Stomach (tissue), 9 donors: ENCODE results near the gene RPS3. TPM values are rescaled to one million over a fixed set of nuclear protein-coding genes. Genes with fewer than 3 reads are reported as not detected.
"Not testable (repeated sequence)": the region's sequence is repeated elsewhere in the genome, so short reads cannot be mapped to it uniquely, and the experiment has no call there.

Experiments
- DNase-seq, 2 donors: peaks; one replicate each; pipeline versions ENCODE4 v3.0.0 to v3.0.0-alpha.2; 2013 to 2019
- H3K27ac ChIP-seq, 5 donors: fragments of 200-600 bp in 4 of 5; sonication (generic) in 4 of 5; one replicate each; pipeline ENCODE4 v1.5.1; 2013 to 2019; ENCODE audit warnings: mild to moderate bottlenecking in 1 of 5, moderate library complexity in 1 of 5
- H3K27me3 ChIP-seq, 3 donors: fragments of 200-600 bp; sonication (generic); one replicate each; pipeline ENCODE4 v1.5.1; 2017 to 2019; ENCODE audit warnings: mixed run types in 1 of 3
- H3K36me3 ChIP-seq, 4 donors: fragments of 200-600 bp; sonication (generic); 1 replicate in 3 of 4; 2 replicates in 1 of 4; pipeline ENCODE4 v1.5.1; 2016 to 2019
- H3K4me1 ChIP-seq, 4 donors: fragments of 200-600 bp; sonication (generic); one replicate each; pipeline ENCODE4 v1.5.1; 2016 to 2019
- H3K4me3 ChIP-seq, 4 donors: fragments of 200-600 bp; sonication (generic) in 3 of 4; one replicate each; pipeline ENCODE4 v1.5.1; 2016 to 2019; ENCODE audit warnings: mild to moderate bottlenecking in 1 of 4
- H3K9me3 ChIP-seq, 4 donors: fragments of 200-600 bp; sonication (generic); one replicate each; pipeline ENCODE4 v1.5.1; 2016 to 2019
- CTCF ChIP-seq, 7 experiments: fragments of 450-650 bp in 4 of 7; fragments of 200-600 bp in 3 of 7; sonication (generic) in 3 of 7; IDR thresholded peaks; one replicate each; pipeline ENCODE4 v1.5.1; 2016 to 2019; ENCODE audit warnings: antibody characterized with exemption in 7 of 7, control low read depth in 2 of 7, mild to moderate bottlenecking in 1 of 7
- EP300 ChIP-seq: sonication (generic); formaldehyde crosslinking; IDR thresholded peaks from one replicate; pipeline ENCODE4 v1.6.1; 2017; ENCODE audit warnings: antibody characterized with exemption
- POLR2A ChIP-seq, 4 donors: fragments of 450-650 bp; IDR thresholded peaks; one replicate each; pipeline ENCODE4 v1.6.1; 2016; ENCODE audit warnings: antibody characterized with exemption in 4 of 4, control low read depth in 2 of 4, mild to moderate bottlenecking in 1 of 4, moderate library complexity in 1 of 4
- POLR2AphosphoS5 ChIP-seq, 3 donors: sonication (generic); formaldehyde crosslinking; IDR thresholded peaks; one replicate each; pipeline ENCODE4 v1.6.1; 2016; ENCODE audit warnings: antibody characterized with exemption in 3 of 3
- WGBS, 5 donors: extraction: QIAGEN DNeasy Blood & Tissue Kit in 3 of 5; methylation state at CpG; one replicate each; pipeline versions ENCODE4 v1.1.5 to v1.1.7; 2013 to 2018; 5-methylcytosine and 5-hydroxymethylcytosine counted together
- intact Hi-C: fragments of 100-400 bp; cut with DNase I; formaldehyde crosslinking; loops from one replicate; pipeline ENCODE4 v1.15.1; 2023; ENCODE audit warnings: low total_unique reads
- polyA plus RNA-seq, 3 donors: library from polyadenylated mRNA; stranded (reverse); fragments of 200-250 nt; gene quantifications; one replicate each; pipeline ENCODE4 v1.2.3, GENCODE V29; 2013
- total RNA-seq, 5 donors: library from RNA; depleted of rRNA; stranded (reverse); fragments of >200 nt; gene quantifications; one replicate each; pipeline versions ENCODE4 v1.1.0 to v1.2.3, GENCODE V29; 2014 to 2016
- donor health status: healthy with polysubstance abuse.
- donor health status: Bipolar disorder and iron deficiency.
- donor health status: healthy.

Gene RPS3
- total and polyA plus RNA-seq, 8 donors, result 607 to 3,770 (median 1,532) TPM

- TF ChIP-seq POLR2A (IDR thresholded peaks at IDR 0.05) (no peak), POLR2AphosphoS5 (IDR thresholded peaks at IDR 0.05) (no peak), CTCF (IDR thresholded peaks at IDR 0.05) (no peak), EP300 (no peak)
- peaks cover 51 to 73% (median 69%) of the 10 kb centered on the region in 4 donors for H3K36me3 ChIP-seq
- intact Hi-C loops, result no loop called here
- no peaks in the 10 kb centered on the region for H3K9me3 ChIP-seq
- DNase-seq, result no peak
- H3K27ac ChIP-seq, result peak overlapping the region in 2 of 5 donors; percentile 11 to 15
- H3K4me3 ChIP-seq, result no peak overlapping the region
- WGBS, 5 donors, result 38 to 58% (median 47%) methylated on average over 1 of the region's 1 CpG
- peaks cover 27 to 59% (median 39%) of the 10 kb centered on the region in 4 donors for H3K4me1 ChIP-seq
- H3K27me3 ChIP-seq, result no peaks in the 10 kb centered on the region
Measured at GRCh38 chr11:75403037-75403436, 3.7 kb downstream of the RPS3 start.

- no peak overlapping the region for H3K4me3 ChIP-seq
- no peaks in the 10 kb centered on the region for H3K27me3 ChIP-seq
- H3K27ac ChIP-seq, result no peak overlapping the region
- no peak for DNase-seq
- H3K36me3 ChIP-seq, result peaks cover 51 to 83% (median 78%) of the 10 kb centered on the region in 4 donors
- peaks cover 27 to 64% (median 40%) of the 10 kb centered on the region in 4 donors for H3K4me1 ChIP-seq
- TF ChIP-seq EP300 (no peak), CTCF (IDR thresholded peaks at IDR 0.05) (no peak), POLR2A (IDR thresholded peaks at IDR 0.05) (no peak), POLR2AphosphoS5 (IDR thresholded peaks at IDR 0.05) (no peak)
- H3K9me3 ChIP-seq, result no peaks in the 10 kb centered on the region
- intact Hi-C loops, result no loop called here
- 73 to 82% (median 74%) methylated on average over 15 of the region's 15 CpGs for WGBS, 5 donors
Measured at GRCh38 chr11:75403983-75404658, 4.8 kb downstream of the RPS3 start.

GRCh38 chr11:75406338-75406777 is 7.0 kb downstream of the RPS3 start:
- Histone ChIP-seq H3K9me3 (no peaks in the 10 kb centered on the region), H3K36me3 (peaks cover 45 to 88% (median 75%) of the 10 kb centered on the region in 4 donors), H3K27ac (no peak overlapping the region), H3K4me3 (no peak overlapping the region), H3K4me1 (peaks cover 15 to 47% (median 27%) of the 10 kb centered on the region in 4 donors), H3K27me3 (no peaks in the 10 kb centered on the region)
- DNase-seq, result peak in 1 of 2 donors; percentile 60
- 8 to 27% (median 13%) methylated on average over 1 of the region's 1 CpG for WGBS, 5 donors
- intact Hi-C loops, result loop anchor here (5.0 kb wide), 1 partner anchor 121 kb away; the partner anchor contains the start of gene GDPD5
- TF ChIP-seq POLR2A (IDR thresholded peaks at IDR 0.05), result no peak
- no peak for TF ChIP-seq POLR2AphosphoS5 (IDR thresholded peaks at IDR 0.05)
- no peak for TF ChIP-seq CTCF (IDR thresholded peaks at IDR 0.05)
- TF ChIP-seq EP300, result no peak

- Histone ChIP-seq H3K4me1 (peaks cover 0 to 22% (median 8%) of the 10 kb centered on the region in 4 donors), H3K9me3 (no peaks in the 10 kb centered on the region), H3K4me3 (no peak overlapping the region), H3K27me3 (no peaks in the 10 kb centered on the region), H3K27ac (no peak overlapping the region), H3K36me3 (peaks cover 23 to 88% (median 75%) of the 10 kb centered on the region in 4 donors)
- 92 to 95% (median 94%) methylated on average over 2 of the region's 2 CpGs for WGBS, 5 donors
- TF ChIP-seq POLR2AphosphoS5 (IDR thresholded peaks at IDR 0.05), result no peak
- no peak for TF ChIP-seq CTCF (IDR thresholded peaks at IDR 0.05)
- TF ChIP-seq POLR2A (IDR thresholded peaks at IDR 0.05), result no peak
- no peak for TF ChIP-seq EP300
- DNase-seq, result no peak
- intact Hi-C loops, result loop anchor here (5.0 kb wide), 1 partner anchor 118 kb away; the partner anchor contains the start of gene GDPD5
Measured at GRCh38 chr11:75408957-75409219, 9.6 kb downstream of the RPS3 start.

GRCh38 chr11:75409971-75410370 is 10.7 kb downstream of the RPS3 start:
- not testable (repeated sequence) for DNase-seq, H3K9me3 ChIP-seq, H3K27ac ChIP-seq, H3K4me3 ChIP-seq, H3K27me3 ChIP-seq
- Histone ChIP-seq H3K36me3 (peaks cover 12 to 88% (median 75%) of the 10 kb centered on the region in 4 donors), H3K4me1 (peaks cover 0 to 21% (median 5%) of the 10 kb centered on the region in 4 donors)
- WGBS, 5 donors, result 87 to 100% (median 97%) methylated on average over 3 to 26 of the region's 33 CpGs; no CpG with 5 or more reads in 1 of the 5 donors
- intact Hi-C loops, result loop anchor here (5.0 kb wide), 1 partner anchor 117 kb away; the partner anchor contains the start of gene GDPD5

GRCh38 chr11:75413146-75413545 is 13.8 kb downstream of the RPS3 start:
- not testable (repeated sequence) for H3K27ac ChIP-seq

More at GRCh38 chr11:75413146-75413545, 13.8 kb downstream of the RPS3 start:
- H3K4me3 ChIP-seq, H3K9me3 ChIP-seq, H3K27me3 ChIP-seq, DNase-seq, intact Hi-C loops: not testable (repeated sequence)
- Histone ChIP-seq H3K4me1 (peaks cover 0 to 13% (median under 1%) of the 10 kb centered on the region in 4 donors), H3K36me3 (peaks cover 3 to 70% (median 58%) of the 10 kb centered on the region in 4 donors)
- WGBS, 5 donors, result 81 to 87% (median 84%) methylated on average over 10 of the region's 10 CpGs
